Neural progenitor cell (in vitro differentiated cells): Measurements from ENCODE around the gene FAM3B. TPM values are rescaled to one million over a fixed set of nuclear protein-coding genes. Genes with fewer than 3 reads are reported as not detected.

Experiments used
- DNase-seq: peaks from one replicate; pipeline ENCODE4 v3.0.0-alpha.2; 2016; ENCODE audit warnings: low spot score
- H2AFZ ChIP-seq: fragments of 200-600 bp; sonication (generic); replicated peaks from 2 replicates; pipeline ENCODE4 v1.6.1; 2016; ENCODE audit warnings: antibody characterized with exemption
- H3F3A ChIP-seq: fragments of 200-600 bp; sonication (generic); 2 replicates; pipeline ENCODE4 v1.6.1; 2016; ENCODE audit warnings: antibody characterized with exemption, low read depth
- H3K27ac ChIP-seq: fragments of 200-600 bp; sonication (generic); 2 replicates; pipeline ENCODE4 v1.5.1; 2016; ENCODE audit warnings: mild to moderate bottlenecking
- H3K27me3 ChIP-seq: fragments of 200-600 bp; sonication (generic); 2 replicates; pipeline ENCODE4 v1.6.1; 2016; ENCODE audit warnings: mild to moderate bottlenecking, moderate library complexity
- H3K36me3 ChIP-seq: fragments of 200-600 bp; sonication (generic); 2 replicates; pipeline ENCODE4 v1.5.1; 2016
- H3K4me1 ChIP-seq: fragments of 200-600 bp; sonication (generic); 2 replicates; pipeline ENCODE4 v1.6.1; 2016; ENCODE audit warnings: mixed run types
- H3K4me2 ChIP-seq: fragments of 200-600 bp; sonication (generic); 2 replicates; pipeline ENCODE4 v1.6.1; 2016
- H3K4me3 ChIP-seq: fragments of 200-600 bp; sonication (generic); 2 replicates; pipeline ENCODE4 v1.5.1; 2016
- H3K79me2 ChIP-seq: fragments of 200-600 bp; sonication (generic); 2 replicates; pipeline ENCODE4 v1.6.1; 2016; ENCODE audit warnings: low read depth
- H3K9ac ChIP-seq: fragments of 200-600 bp; sonication (generic); 2 replicates; pipeline ENCODE4 v1.6.1; 2016
- H3K9me3 ChIP-seq: fragments of 200-600 bp; sonication (generic); 2 replicates; pipeline ENCODE4 v1.5.1; 2016; ENCODE audit warnings: low read depth
- H4K20me1 ChIP-seq: fragments of 200-600 bp; sonication (generic); 2 replicates; pipeline ENCODE4 v1.6.1; 2016; ENCODE audit warnings: low read depth
- H3K27ac Mint-ChIP-seq: 3 replicates; pipeline ENCODE4 v1.8.0; 2021; ENCODE audit warnings: mixed read lengths
- H3K27me3 Mint-ChIP-seq: 2 replicates; pipeline ENCODE4 v1.8.0; 2022; ENCODE audit warnings: low read depth, mild to moderate bottlenecking, inconsistent platforms, moderate library complexity, mixed read lengths; ENCODE audit not compliant: insufficient read depth
- H3K36me3 Mint-ChIP-seq: 3 replicates; pipeline ENCODE4 v1.8.0; 2021; ENCODE audit warnings: mixed read lengths
- H3K4me1 Mint-ChIP-seq: 3 replicates; pipeline ENCODE4 v1.8.0; 2021; ENCODE audit warnings: mixed read lengths
- H3K4me3 Mint-ChIP-seq: 3 replicates; pipeline ENCODE4 v1.8.0; 2021; ENCODE audit warnings: mild to moderate bottlenecking, moderate library complexity, mixed read lengths
- H3K9me3 Mint-ChIP-seq: 3 replicates; pipeline ENCODE4 v1.8.0; 2020; ENCODE audit warnings: mixed read lengths
- CTCF ChIP-seq: fragments of 200-600 bp; sonication (generic); IDR thresholded peaks from 2 replicates; pipeline ENCODE4 v1.5.1; 2017; ENCODE audit warnings: antibody characterized with exemption, mild to moderate bottlenecking
- EZH2 ChIP-seq: fragments of 200-600 bp; sonication (generic); IDR thresholded peaks from 2 replicates; pipeline ENCODE4 v1.6.1; 2017; ENCODE audit warnings: antibody characterized with exemption, mild to moderate bottlenecking, moderate library complexity
- EZH2phosphoT487 ChIP-seq: fragments of 200-600 bp; sonication (generic); IDR thresholded peaks from 2 replicates; pipeline ENCODE4 v1.6.1; 2017; ENCODE audit warnings: antibody characterized with exemption
- total RNA-seq: library from RNA; depleted of rRNA; stranded (reverse); fragments of >200 nt; gene quantifications from 2 replicates; pipeline ENCODE4 v1.2.3, GENCODE V29; 2015; ENCODE audit warnings: low replicate concordance

The FAM3B gene
- total RNA-seq, 1 donor from 2014 or later: not detected

- no peak overlapping the region for H3K27ac ChIP-seq
- peaks cover 10% of the 10 kb centered on the region for H3K27me3 Mint-ChIP-seq
- no peaks in the 10 kb centered on the region for H3K4me1 ChIP-seq
- H3K4me1 Mint-ChIP-seq: peaks cover 4% of the 10 kb centered on the region
- TF ChIP-seq EZH2 (no peak), EZH2phosphoT487 (no peak), CTCF (no peak)
- no peak overlapping the region for H3K4me2 ChIP-seq
- H3K4me3 ChIP-seq: no peak overlapping the region
- no peak for DNase-seq
- H3K9me3 Mint-ChIP-seq: no peaks in the 10 kb centered on the region
- H3K27ac Mint-ChIP-seq: no peak overlapping the region
- no peaks in the 10 kb centered on the region for H3K36me3 ChIP-seq
- no peak overlapping the region for H3K9ac ChIP-seq
- no peaks in the 10 kb centered on the region for H3F3A ChIP-seq
- no peaks in the 10 kb centered on the region for H3K9me3 ChIP-seq
- H3K36me3 Mint-ChIP-seq: no peaks in the 10 kb centered on the region
- no peaks in the 10 kb centered on the region for H3K27me3 ChIP-seq
- no peaks in the 10 kb centered on the region for H4K20me1 ChIP-seq
- no peak overlapping the region for H3K4me3 Mint-ChIP-seq
- H3K79me2 ChIP-seq: no peaks in the 10 kb centered on the region
- H2AFZ ChIP-seq: no peak overlapping the region
Observed at GRCh38 chr21:41361053-41361785, 44.6 kb downstream of the FAM3B start.

- Histone ChIP-seq H2AFZ (no peak within 1 kb of the TSS), H3K9ac (no peak within 1 kb of the TSS), H3K4me1 (no peaks in the 10 kb centered on the region), H4K20me1 (no peaks in the 10 kb centered on the region), H3K36me3 (no peaks in the 10 kb centered on the region), H3K4me2 (no peak within 1 kb of the TSS), H3K9me3 (no peaks in the 10 kb centered on the region), H3F3A (no peaks in the 10 kb centered on the region), H3K27ac (no peak within 1 kb of the TSS), H3K27me3 (no peaks in the 10 kb centered on the region), H3K4me3 (no peak within 1 kb of the TSS), H3K79me2 (no peaks in the 10 kb centered on the region)
- H3K4me3 Mint-ChIP-seq: no peak within 1 kb of the TSS
- peaks cover 4% of the 10 kb centered on the region for H3K4me1 Mint-ChIP-seq
- no peaks in the 10 kb centered on the region for H3K9me3 Mint-ChIP-seq
- TF ChIP-seq EZH2 (no peak), CTCF (no peak), EZH2phosphoT487 (no peak)
- peaks cover 10% of the 10 kb centered on the region for H3K27me3 Mint-ChIP-seq
- no peaks in the 10 kb centered on the region for H3K36me3 Mint-ChIP-seq
- DNase-seq: no peak
- H3K27ac Mint-ChIP-seq: peak within 1 kb of the TSS; percentile 23
Observed at GRCh38 chr21:41361786-41362604, 45.4 kb downstream of the FAM3B start, which contains the start of gene MX2. TSS of gene MX2 (plus strand) at chr21:41362027. CDS start at chr21:41376907, 14,880 bp downstream.

GRCh38 chr21:41362605-41363369 lies 46.2 kb downstream of the FAM3B start:
- H3F3A ChIP-seq: no peaks in the 10 kb centered on the region
- H3K27ac ChIP-seq: no peak overlapping the region
- Mint-ChIP-seq H3K4me1 (peaks cover under 1% of the 10 kb centered on the region), H3K27me3 (peaks cover 10% of the 10 kb centered on the region), H3K4me3 (no peak overlapping the region), H3K9me3 (no peaks in the 10 kb centered on the region), H3K27ac (no peak overlapping the region), H3K36me3 (no peaks in the 10 kb centered on the region)
- H3K9ac ChIP-seq: no peak overlapping the region
- H4K20me1 ChIP-seq: no peaks in the 10 kb centered on the region
- TF ChIP-seq EZH2phosphoT487 (no peak), EZH2 (no peak), CTCF (no peak)
- H3K27me3 ChIP-seq: no peaks in the 10 kb centered on the region
- H3K4me1 ChIP-seq: no peaks in the 10 kb centered on the region
- no peak for DNase-seq
- no peak overlapping the region for H3K4me2 ChIP-seq
- no peak overlapping the region for H3K4me3 ChIP-seq
- no peak overlapping the region for H2AFZ ChIP-seq
- no peaks in the 10 kb centered on the region for H3K36me3 ChIP-seq
- H3K9me3 ChIP-seq: no peaks in the 10 kb centered on the region
- H3K79me2 ChIP-seq: no peaks in the 10 kb centered on the region
